Measurements from ENCODE around the gene CYP26B1.

CYP26B1 gene

DNA sequence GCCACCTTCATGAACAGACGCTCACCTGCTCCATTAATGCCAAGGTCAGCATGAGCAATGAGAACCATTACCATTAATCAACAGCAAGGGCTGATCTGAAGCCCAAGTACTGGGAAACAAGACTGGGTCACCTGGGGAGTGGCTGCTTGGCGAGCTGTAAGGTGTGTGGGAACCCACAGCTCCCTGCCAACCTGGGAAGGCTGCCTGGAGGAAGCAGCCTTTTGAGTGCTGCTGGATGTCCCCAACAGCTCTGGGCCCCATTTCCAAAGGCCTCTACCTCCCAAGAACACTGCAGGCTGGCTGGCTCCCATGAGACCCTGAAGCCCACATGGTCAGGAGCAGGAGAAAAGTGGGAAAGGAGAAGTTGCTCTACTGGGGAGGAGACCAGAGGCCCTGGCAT, 62.1 kb downstream of the CYP26B1 start:
- TF ChIP-seq EZH2phosphoT487 (IDR thresholded peaks at IDR 0.05; ENCODE audit: low read length) (no peak), EZH2 (optimal IDR thresholded peaks at IDR 0.05; ENCODE audit: low read depth, low read length) (no peak)
- TF ChIP-seq, protein P1, sequence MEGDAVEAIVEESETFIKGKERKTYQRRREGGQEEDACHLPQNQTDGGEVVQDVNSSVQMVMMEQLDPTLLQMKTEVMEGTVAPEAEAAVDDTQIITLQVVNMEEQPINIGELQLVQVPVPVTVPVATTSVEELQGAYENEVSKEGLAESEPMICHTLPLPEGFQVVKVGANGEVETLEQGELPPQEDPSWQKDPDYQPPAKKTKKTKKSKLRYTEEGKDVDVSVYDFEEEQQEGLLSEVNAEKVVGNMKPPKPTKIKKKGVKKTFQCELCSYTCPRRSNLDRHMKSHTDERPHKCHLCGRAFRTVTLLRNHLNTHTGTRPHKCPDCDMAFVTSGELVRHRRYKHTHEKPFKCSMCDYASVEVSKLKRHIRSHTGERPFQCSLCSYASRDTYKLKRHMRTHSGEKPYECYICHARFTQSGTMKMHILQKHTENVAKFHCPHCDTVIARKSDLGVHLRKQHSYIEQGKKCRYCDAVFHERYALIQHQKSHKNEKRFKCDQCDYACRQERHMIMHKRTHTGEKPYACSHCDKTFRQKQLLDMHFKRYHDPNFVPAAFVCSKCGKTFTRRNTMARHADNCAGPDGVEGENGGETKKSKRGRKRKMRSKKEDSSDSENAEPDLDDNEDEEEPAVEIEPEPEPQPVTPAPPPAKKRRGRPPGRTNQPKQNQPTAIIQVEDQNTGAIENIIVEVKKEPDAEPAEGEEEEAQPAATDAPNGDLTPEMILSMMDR (IDR thresholded peaks at IDR 0.05; ENCODE audit: low read length): no peak
- Histone ChIP-seq H3K4me2 (ENCODE audit: low read depth, low read length) (no peak overlapping the region), H3K4me3 (ENCODE audit: low read length) (no peak overlapping the region), H3F3A (ENCODE audit: insufficient read depth, low read length) (no peaks in the 10 kb centered on the region), H3K27ac (ENCODE audit: low read length) (no peak overlapping the region), H3K27me3 (replicated peaks; ENCODE audit: insufficient read depth, low read length) (no peaks in the 10 kb centered on the region), H3K4me1 (ENCODE audit: low read length) (no peaks in the 10 kb centered on the region), H2AFZ (ENCODE audit: low read length) (no peak overlapping the region), H4K20me1 (ENCODE audit: insufficient read depth, low read length) (no peaks in the 10 kb centered on the region), H3K79me2 (ENCODE audit: low read length) (no peaks in the 10 kb centered on the region), H3K9ac (ENCODE audit: low read length) (no peak overlapping the region), H3K9me3 (replicated peaks; ENCODE audit: insufficient read depth, low read length) (no peaks in the 10 kb centered on the region), H3K9me2 (replicated peaks; ENCODE audit: insufficient read depth, low read length) (no peaks in the 10 kb centered on the region), H3K36me3 (replicated peaks; ENCODE audit: insufficient read depth, low read length) (no peaks in the 10 kb centered on the region)
- DNase-seq: no peak

DNA sequence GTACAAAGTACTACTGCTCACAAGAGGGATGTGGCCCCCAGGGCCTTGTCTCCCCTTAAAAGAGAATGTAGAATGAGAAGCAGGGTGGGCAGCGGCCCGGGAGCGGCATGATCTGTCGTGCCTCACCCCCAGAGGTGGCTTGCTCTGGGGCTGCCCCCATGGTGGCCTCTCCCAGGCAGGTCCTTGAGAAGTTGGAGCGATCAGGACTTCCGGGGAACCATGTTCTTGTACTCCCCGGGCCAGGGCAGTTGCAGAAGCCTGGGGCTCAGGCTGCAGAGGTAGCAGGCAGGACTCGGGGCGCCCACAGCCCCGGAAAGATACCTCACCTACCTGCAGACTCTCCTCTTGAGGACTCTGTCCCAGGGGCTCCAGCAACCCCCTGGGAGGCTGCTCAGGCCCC, 62.6 kb downstream of the CYP26B1 start:
- DNase-seq: no peak
- Histone ChIP-seq H3K4me2 (ENCODE audit: low read depth, low read length) (no peak overlapping the region), H3K27me3 (replicated peaks; ENCODE audit: insufficient read depth, low read length) (no peaks in the 10 kb centered on the region)

GRCh38 chr2:72084584-72084976, 63.1 kb downstream of the CYP26B1 start:
- Histone ChIP-seq H3K27me3 (replicated peaks; ENCODE audit: insufficient read depth, low read length) (no peaks in the 10 kb centered on the region), H3K4me2 (ENCODE audit: low read depth, low read length) (no peak overlapping the region), H3K9ac (ENCODE audit: low read length) (no peak overlapping the region), H3K9me3 (replicated peaks; ENCODE audit: insufficient read depth, low read length) (no peaks in the 10 kb centered on the region), H3K36me3 (replicated peaks; ENCODE audit: insufficient read depth, low read length) (no peaks in the 10 kb centered on the region), H4K20me1 (ENCODE audit: insufficient read depth, low read length) (no peaks in the 10 kb centered on the region), H3K27ac (ENCODE audit: low read length) (no peak overlapping the region), H3K79me2 (ENCODE audit: low read length) (no peaks in the 10 kb centered on the region), H3K4me1 (ENCODE audit: low read length) (no peaks in the 10 kb centered on the region), H3K9me2 (replicated peaks; ENCODE audit: insufficient read depth, low read length) (no peaks in the 10 kb centered on the region), H3F3A (ENCODE audit: insufficient read depth, low read length) (no peaks in the 10 kb centered on the region), H2AFZ (ENCODE audit: low read length) (no peak overlapping the region), H3K4me3 (ENCODE audit: low read length) (no peak overlapping the region)
- DNase-seq: no peak
- TF ChIP-seq EZH2 (optimal IDR thresholded peaks at IDR 0.05; ENCODE audit: low read depth, low read length) (no peak), EZH2phosphoT487 (IDR thresholded peaks at IDR 0.05; ENCODE audit: low read length) (no peak)
- TF ChIP-seq, protein P1 (IDR thresholded peaks at IDR 0.05; ENCODE audit: low read length): no peak

More for the DNA sequence above, 62.6 kb downstream of the CYP26B1 start:
- H3K27ac ChIP-seq (ENCODE audit: low read length): no peak overlapping the region
- H2AFZ ChIP-seq (ENCODE audit: low read length): no peak overlapping the region
- H3K4me1 ChIP-seq (ENCODE audit: low read length): no peaks in the 10 kb centered on the region
- H3K36me3 ChIP-seq (replicated peaks; ENCODE audit: insufficient read depth, low read length): no peaks in the 10 kb centered on the region
- H4K20me1 ChIP-seq (ENCODE audit: insufficient read depth, low read length): no peaks in the 10 kb centered on the region
- H3K79me2 ChIP-seq (ENCODE audit: low read length): no peaks in the 10 kb centered on the region
- no peak for TF ChIP-seq EZH2phosphoT487 (IDR thresholded peaks at IDR 0.05; ENCODE audit: low read length)
- TF ChIP-seq, protein P1 (IDR thresholded peaks at IDR 0.05; ENCODE audit: low read length): no peak
- TF ChIP-seq EZH2 (optimal IDR thresholded peaks at IDR 0.05; ENCODE audit: low read depth, low read length): no peak
- no peak overlapping the region for H3K9ac ChIP-seq (ENCODE audit: low read length)
- no peaks in the 10 kb centered on the region for H3K9me3 ChIP-seq (replicated peaks; ENCODE audit: insufficient read depth, low read length)
- H3F3A ChIP-seq (ENCODE audit: insufficient read depth, low read length): no peaks in the 10 kb centered on the region
- no peaks in the 10 kb centered on the region for H3K9me2 ChIP-seq (replicated peaks; ENCODE audit: insufficient read depth, low read length)
- H3K4me3 ChIP-seq (ENCODE audit: low read length): no peak overlapping the region

All from MM.1S (cell line).